Neural cell (in vitro differentiated cells): ENCODE data around the gene UNC13B. TPM values are rescaled to one million over a fixed set of nuclear protein-coding genes. Genes with fewer than 3 reads are reported as not detected.

Experiments
- H2AFZ ChIP-seq: fragments of 200-600, 300-800 bp; sonication (generic), shearing (Covaris generic); 2 replicates; pipeline ENCODE4 v1.6.0; 2014; ENCODE audit warnings: low read depth, mild to moderate bottlenecking, antibody characterized with exemption, low read length, moderate library complexity
- H3F3A ChIP-seq: fragments of 200-600 bp; shearing (Covaris generic); 2 replicates; pipeline ENCODE4 v1.6.1; 2016; ENCODE audit warnings: mild to moderate bottlenecking, moderate library complexity, mixed read lengths, antibody characterized with exemption, low read length; ENCODE audit not compliant: insufficient read depth, poor library complexity, severe bottlenecking
- H3K27ac ChIP-seq: fragments of 200-600, 300-800 bp; sonication (generic), shearing (Covaris generic); 2 replicates; pipeline ENCODE4 v1.5.1; 2014; ENCODE audit warnings: mild to moderate bottlenecking, low read length, moderate library complexity
- H3K27me3 ChIP-seq: fragments of 300-800, 200-600 bp; sonication (generic), shearing (Covaris generic); 2 replicates; pipeline ENCODE4 v1.6.0; 2014; ENCODE audit warnings: mild to moderate bottlenecking, low read depth, low read length, moderate library complexity; ENCODE audit not compliant: insufficient read depth
- H3K36me3 ChIP-seq: fragments of 300-800, 200-600 bp; sonication (generic), shearing (Covaris generic); 2 replicates; pipeline ENCODE4 v1.5.1; 2014; ENCODE audit warnings: mild to moderate bottlenecking, antibody characterized with exemption, low read length, moderate library complexity; ENCODE audit not compliant: insufficient read depth
- H3K4me2 ChIP-seq: fragments of 300-800, 200-600 bp; sonication (generic), shearing (Covaris generic); 2 replicates; pipeline ENCODE4 v1.6.0; 2014; ENCODE audit warnings: mild to moderate bottlenecking, low read length
- H3K4me3 ChIP-seq: fragments of 300-800, 200-600 bp; sonication (generic), shearing (Covaris generic); 2 replicates; pipeline ENCODE4 v1.5.1; 2014; ENCODE audit warnings: mild to moderate bottlenecking, low read length, moderate library complexity
- H3K79me2 ChIP-seq: fragments of 200-600 bp; shearing (Covaris generic); replicated peaks from 2 replicates; pipeline ENCODE4 v1.6.0; 2014; ENCODE audit warnings: mild to moderate bottlenecking, low read length, moderate library complexity; ENCODE audit not compliant: insufficient read depth
- H3K9ac ChIP-seq: fragments of 300-800, 200-600 bp; sonication (generic), shearing (Covaris generic); 2 replicates; pipeline ENCODE4 v1.6.1; 2016; ENCODE audit warnings: mild to moderate bottlenecking, low read length, mixed read lengths
- H3K9me2 ChIP-seq: fragments of 200-600 bp; shearing (Covaris generic); 2 replicates; pipeline ENCODE4 v1.6.1; 2016; ENCODE audit warnings: mild to moderate bottlenecking, low read length, mixed read lengths; ENCODE audit not compliant: insufficient read depth
- H3K9me3 ChIP-seq: fragments of 200-600, 300-800 bp; sonication (generic), shearing (Covaris generic); 2 replicates; pipeline ENCODE4 v1.6.1; 2016; ENCODE audit warnings: mild to moderate bottlenecking, mixed run types, low read length, moderate library complexity, mixed read lengths
- H4K20me1 ChIP-seq: fragments of 200-600 bp; shearing (Covaris generic); 2 replicates; pipeline ENCODE4 v1.6.1; 2016; ENCODE audit warnings: mild to moderate bottlenecking, mixed run types; ENCODE audit not compliant: insufficient read depth
- EP300 ChIP-seq: fragments of 450-650 bp; conservative IDR thresholded peaks from 2 replicates; pipeline ENCODE4 v1.6.1; 2014; ENCODE audit warnings: antibody characterized with exemption, mild to moderate bottlenecking, moderate library complexity; ENCODE audit not compliant: poor library complexity, severe bottlenecking
- EZH2 ChIP-seq: fragments of 200-600, 300-800 bp; shearing (Covaris generic), sonication (generic); IDR thresholded peaks from 2 replicates; pipeline ENCODE4 v1.6.1; 2014; ENCODE audit warnings: antibody characterized with exemption, low read length, borderline replicate concordance, mild to moderate bottlenecking; ENCODE audit not compliant: insufficient read depth, poor library complexity, severe bottlenecking
- MXI1 ChIP-seq: fragments of 450-650 bp; conservative IDR thresholded peaks from 2 replicates; pipeline ENCODE4 v1.6.1; 2014; ENCODE audit warnings: antibody characterized with exemption, mild to moderate bottlenecking; ENCODE audit not compliant: poor library complexity, severe bottlenecking
- POLR2AphosphoS5 ChIP-seq: IDR thresholded peaks from 2 replicates; pipeline ENCODE4 v1.6.1; 2012
- RAD21 ChIP-seq: fragments of 450-650 bp; conservative IDR thresholded peaks from 2 replicates; pipeline ENCODE4 v1.6.1; 2014; ENCODE audit warnings: antibody characterized with exemption, mild to moderate bottlenecking, moderate library complexity
- SMC3 ChIP-seq: fragments of 450-650 bp; conservative IDR thresholded peaks from 2 replicates; pipeline ENCODE4 v1.6.1; 2014; ENCODE audit warnings: antibody characterized with exemption, mild to moderate bottlenecking, moderate library complexity; ENCODE audit not compliant: poor library complexity
- TAF1 ChIP-seq: IDR thresholded peaks from 2 replicates; pipeline ENCODE4 v1.6.1; 2012; ENCODE audit warnings: low read depth
- polyA plus RNA-seq: library from polyadenylated mRNA; depleted of rRNA; stranded (reverse); fragments of >200 nt; gene quantifications from 2 replicates; pipeline ENCODE4 v1.2.3, GENCODE V29; 2014
- TF ChIP-seq, protein P1 (sequence below): fragments of 450-650 bp; IDR thresholded peaks from 2 replicates; pipeline ENCODE4 v1.5.1; 2014; ENCODE audit warnings: antibody characterized with exemption, mild to moderate bottlenecking, moderate library complexity; ENCODE audit not compliant: poor library complexity, severe bottlenecking
- TF ChIP-seq, protein P2 (sequence below): IDR thresholded peaks from 2 replicates; pipeline ENCODE4 v1.6.1; 2012; ENCODE audit warnings: borderline replicate concordance

UNC13B gene
- polyA plus RNA-seq, 1 donor from 2014 or later, result 37.2 TPM

DNA sequence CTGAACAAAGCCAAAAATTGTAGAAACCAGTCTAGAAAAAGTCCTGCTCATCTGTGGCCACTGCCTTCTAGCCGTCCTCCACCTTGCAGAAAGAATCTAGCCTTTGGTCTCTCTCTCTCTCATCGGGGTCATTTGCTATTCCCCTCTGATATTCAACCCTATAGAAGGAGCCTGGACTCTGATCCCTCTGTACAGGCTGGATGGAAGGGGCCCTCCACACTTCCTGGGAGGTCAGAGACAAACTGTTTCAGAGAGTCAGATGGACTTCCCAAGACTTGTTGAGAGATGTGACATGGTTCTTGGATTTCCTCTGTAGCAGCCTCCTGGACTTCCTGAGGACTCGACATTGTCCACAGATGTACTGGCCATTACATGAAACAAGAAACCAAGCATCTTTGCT is 243.1 kb downstream of the UNC13B start:
- Histone ChIP-seq H3F3A (no peaks in the 10 kb centered on the region), H3K27ac (no peak overlapping the region), H3K9me2 (no peaks in the 10 kb centered on the region), H3K4me3 (no peak overlapping the region), H3K27me3 (no peaks in the 10 kb centered on the region), H3K79me2 (no peaks in the 10 kb centered on the region), H3K9me3 (no peaks in the 10 kb centered on the region), H3K4me2 (no peak overlapping the region), H4K20me1 (no peaks in the 10 kb centered on the region), H2AFZ (no peak overlapping the region), H3K36me3 (no peaks in the 10 kb centered on the region), H3K9ac (no peak overlapping the region)
- TF ChIP-seq SMC3 (no peak), MXI1 (no peak), TAF1 (no peak), POLR2AphosphoS5 (no peak), RAD21 (no peak), EP300 (no peak), EZH2 (no peak)
- TF ChIP-seq, protein P1, sequence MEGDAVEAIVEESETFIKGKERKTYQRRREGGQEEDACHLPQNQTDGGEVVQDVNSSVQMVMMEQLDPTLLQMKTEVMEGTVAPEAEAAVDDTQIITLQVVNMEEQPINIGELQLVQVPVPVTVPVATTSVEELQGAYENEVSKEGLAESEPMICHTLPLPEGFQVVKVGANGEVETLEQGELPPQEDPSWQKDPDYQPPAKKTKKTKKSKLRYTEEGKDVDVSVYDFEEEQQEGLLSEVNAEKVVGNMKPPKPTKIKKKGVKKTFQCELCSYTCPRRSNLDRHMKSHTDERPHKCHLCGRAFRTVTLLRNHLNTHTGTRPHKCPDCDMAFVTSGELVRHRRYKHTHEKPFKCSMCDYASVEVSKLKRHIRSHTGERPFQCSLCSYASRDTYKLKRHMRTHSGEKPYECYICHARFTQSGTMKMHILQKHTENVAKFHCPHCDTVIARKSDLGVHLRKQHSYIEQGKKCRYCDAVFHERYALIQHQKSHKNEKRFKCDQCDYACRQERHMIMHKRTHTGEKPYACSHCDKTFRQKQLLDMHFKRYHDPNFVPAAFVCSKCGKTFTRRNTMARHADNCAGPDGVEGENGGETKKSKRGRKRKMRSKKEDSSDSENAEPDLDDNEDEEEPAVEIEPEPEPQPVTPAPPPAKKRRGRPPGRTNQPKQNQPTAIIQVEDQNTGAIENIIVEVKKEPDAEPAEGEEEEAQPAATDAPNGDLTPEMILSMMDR, result no peak
- TF ChIP-seq, protein P2, sequence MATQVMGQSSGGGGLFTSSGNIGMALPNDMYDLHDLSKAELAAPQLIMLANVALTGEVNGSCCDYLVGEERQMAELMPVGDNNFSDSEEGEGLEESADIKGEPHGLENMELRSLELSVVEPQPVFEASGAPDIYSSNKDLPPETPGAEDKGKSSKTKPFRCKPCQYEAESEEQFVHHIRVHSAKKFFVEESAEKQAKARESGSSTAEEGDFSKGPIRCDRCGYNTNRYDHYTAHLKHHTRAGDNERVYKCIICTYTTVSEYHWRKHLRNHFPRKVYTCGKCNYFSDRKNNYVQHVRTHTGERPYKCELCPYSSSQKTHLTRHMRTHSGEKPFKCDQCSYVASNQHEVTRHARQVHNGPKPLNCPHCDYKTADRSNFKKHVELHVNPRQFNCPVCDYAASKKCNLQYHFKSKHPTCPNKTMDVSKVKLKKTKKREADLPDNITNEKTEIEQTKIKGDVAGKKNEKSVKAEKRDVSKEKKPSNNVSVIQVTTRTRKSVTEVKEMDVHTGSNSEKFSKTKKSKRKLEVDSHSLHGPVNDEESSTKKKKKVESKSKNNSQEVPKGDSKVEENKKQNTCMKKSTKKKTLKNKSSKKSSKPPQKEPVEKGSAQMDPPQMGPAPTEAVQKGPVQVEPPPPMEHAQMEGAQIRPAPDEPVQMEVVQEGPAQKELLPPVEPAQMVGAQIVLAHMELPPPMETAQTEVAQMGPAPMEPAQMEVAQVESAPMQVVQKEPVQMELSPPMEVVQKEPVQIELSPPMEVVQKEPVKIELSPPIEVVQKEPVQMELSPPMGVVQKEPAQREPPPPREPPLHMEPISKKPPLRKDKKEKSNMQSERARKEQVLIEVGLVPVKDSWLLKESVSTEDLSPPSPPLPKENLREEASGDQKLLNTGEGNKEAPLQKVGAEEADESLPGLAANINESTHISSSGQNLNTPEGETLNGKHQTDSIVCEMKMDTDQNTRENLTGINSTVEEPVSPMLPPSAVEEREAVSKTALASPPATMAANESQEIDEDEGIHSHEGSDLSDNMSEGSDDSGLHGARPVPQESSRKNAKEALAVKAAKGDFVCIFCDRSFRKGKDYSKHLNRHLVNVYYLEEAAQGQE, result no peak

DNA sequence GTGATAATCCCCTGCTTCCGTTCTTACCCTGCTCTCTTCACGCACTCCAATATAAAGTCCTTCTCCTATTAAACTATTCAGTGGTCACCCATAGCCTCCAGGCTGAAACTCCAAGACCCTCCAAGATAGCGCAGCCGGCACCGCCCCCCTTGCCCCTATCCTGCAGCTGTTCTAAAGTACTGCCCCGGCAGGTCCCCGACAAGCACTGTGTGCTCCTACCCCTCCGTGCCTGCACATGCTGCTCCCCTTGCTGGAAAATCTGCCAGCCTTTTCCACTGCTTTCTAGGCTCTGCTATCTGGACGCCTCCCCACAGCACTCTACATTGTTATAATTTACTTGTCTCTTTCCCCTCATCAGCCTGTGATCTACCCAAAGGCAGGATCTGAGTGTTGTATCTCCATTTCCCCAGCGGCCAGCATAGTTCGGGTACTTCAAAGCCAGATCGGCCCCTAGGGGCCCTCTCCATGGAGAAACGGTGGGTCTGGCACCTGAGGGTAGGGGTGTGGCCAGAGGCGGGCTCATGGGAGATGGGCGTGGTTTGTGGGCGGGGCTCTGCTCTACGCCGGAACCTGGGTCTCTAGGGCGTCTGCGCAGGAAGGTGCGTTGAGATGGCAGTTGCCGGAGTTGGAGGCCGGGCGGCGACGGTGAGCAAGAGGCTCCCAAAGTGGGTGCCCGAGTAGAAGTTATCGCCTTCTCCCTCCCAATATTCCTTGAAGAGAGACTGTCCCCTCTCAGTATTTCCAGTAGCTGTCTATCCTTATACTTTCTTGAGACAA is 244.6 kb downstream of the UNC13B start:
- TF ChIP-seq, protein P1, result no peak
- TF ChIP-seq EP300 (no peak), TAF1 (no peak)
- TF ChIP-seq, protein P2, result no peak
- no peak overlapping the region for H3K9ac ChIP-seq
- no peaks in the 10 kb centered on the region for H3F3A ChIP-seq
- no peaks in the 10 kb centered on the region for H4K20me1 ChIP-seq
- H3K36me3 ChIP-seq, result no peaks in the 10 kb centered on the region
- no peaks in the 10 kb centered on the region for H3K27me3 ChIP-seq
- no peak overlapping the region for H3K27ac ChIP-seq
- H2AFZ ChIP-seq, result no peak overlapping the region
- no peaks in the 10 kb centered on the region for H3K9me3 ChIP-seq
- H3K4me3 ChIP-seq, result no peak overlapping the region
- no peak overlapping the region for H3K4me2 ChIP-seq
- H3K79me2 ChIP-seq, result no peaks in the 10 kb centered on the region
- no peaks in the 10 kb centered on the region for H3K9me2 ChIP-seq
